HG02884 (cell line): ENCODE measurements around the gene ADAMTSL2.
"Not testable (repeated sequence)": the region's sequence is repeated elsewhere in the genome, so short reads cannot be mapped to it uniquely, and the experiment has no call there.

Source experiments
- ATAC-seq: cut with Tn5 transposase; IDR thresholded peaks from one replicate; pipeline ENCODE4 v1.9.1; 2021; ENCODE audit warnings: mild to moderate bottlenecking, moderate library complexity; ENCODE audit not compliant: unreplicated experiment

ADAMTSL2 gene

GRCh38 chr9:133553973-133554713 is 19.6 kb downstream of the ADAMTSL2 start:
- no peak for ATAC-seq

GRCh38 chr9:133554729-133555128 is 20.2 kb downstream of the ADAMTSL2 start:
- no peak for ATAC-seq

GRCh38 chr9:133556354-133556753 is 21.9 kb downstream of the ADAMTSL2 start:
- ATAC-seq = no peak

GRCh38 chr9:133557581-133557980 is 23.1 kb downstream of the ADAMTSL2 start:
- no peak for ATAC-seq

GRCh38 chr9:133558191-133559126 is 24.0 kb downstream of the ADAMTSL2 start:
- ATAC-seq = no peak

- no peak for ATAC-seq
Observed at GRCh38 chr9:133560311-133560710, 25.8 kb downstream of the ADAMTSL2 start.

GRCh38 chr9:133560944-133561343 is 26.4 kb downstream of the ADAMTSL2 start:
- ATAC-seq = no peak

- no peak for ATAC-seq
Observed at GRCh38 chr9:133561976-133562554, 27.6 kb downstream of the ADAMTSL2 start.

- ATAC-seq = no peak
Observed at GRCh38 chr9:133562611-133563290, 28.2 kb downstream of the ADAMTSL2 start.

GRCh38 chr9:133563291-133563796 is 28.8 kb downstream of the ADAMTSL2 start:
- no peak for ATAC-seq

- not testable (repeated sequence) for ATAC-seq
Observed at GRCh38 chr9:133563814-133564213, 29.3 kb downstream of the ADAMTSL2 start.

- no peak for ATAC-seq
Observed at GRCh38 chr9:133564451-133565116, 30.1 kb downstream of the ADAMTSL2 start.

- ATAC-seq = no peak
Observed at GRCh38 chr9:133566382-133566781, 31.9 kb downstream of the ADAMTSL2 start.

- ATAC-seq = no peak
Observed at GRCh38 chr9:133566817-133567216, 32.3 kb downstream of the ADAMTSL2 start.

GRCh38 chr9:133568186-133568585 is 33.7 kb downstream of the ADAMTSL2 start:
- ATAC-seq = no peak

- ATAC-seq = no peak
Observed at GRCh38 chr9:133569121-133569785, 34.7 kb downstream of the ADAMTSL2 start.

- no peak for ATAC-seq
Observed at GRCh38 chr9:133569891-133570690, 35.6 kb downstream of the ADAMTSL2 start.

- no peak for ATAC-seq
Observed at GRCh38 chr9:133570691-133571080, 36.2 kb downstream of the ADAMTSL2 start.

- no peak for ATAC-seq
Observed at GRCh38 chr9:133571391-133571890, 36.9 kb downstream of the ADAMTSL2 start.
